Endodermal cell (in vitro differentiated cells): ENCODE data around the gene DPP8. TPM values are rescaled to one million over a fixed set of nuclear protein-coding genes. Genes with fewer than 3 reads are reported as not detected.
A peak's percentile ranks its signal among the peaks of the same experiment; 100 is the strongest.

Experiments
- DNase-seq: peaks from one replicate; pipeline ENCODE4 v3.0.0-alpha.2; 2017
- H3K27ac ChIP-seq: 2 replicates; pipeline ENCODE4 v1.5.1; 2013; ENCODE audit warnings: mild to moderate bottlenecking, low read depth, low read length, moderate library complexity
- H3K27me3 ChIP-seq: 2 replicates; pipeline ENCODE4 v1.6.1; 2013; ENCODE audit warnings: mild to moderate bottlenecking, low read length, moderate library complexity; ENCODE audit not compliant: insufficient read depth, control insufficient read depth, poor library complexity, severe bottlenecking
- H3K36me3 ChIP-seq: 2 replicates; pipeline ENCODE4 v1.7.0; 2013; ENCODE audit warnings: mild to moderate bottlenecking, low read length, moderate library complexity; ENCODE audit not compliant: control insufficient read depth, insufficient read depth
- H3K4me1 ChIP-seq: one replicate; pipeline ENCODE4 v1.7.0; 2013; ENCODE audit warnings: low read length; ENCODE audit not compliant: control insufficient read depth, insufficient read depth
- H3K4me3 ChIP-seq: 2 replicates; pipeline ENCODE4 v1.5.1; 2013; ENCODE audit warnings: mild to moderate bottlenecking, low read length, moderate library complexity
- H3K9ac ChIP-seq: 2 replicates; pipeline ENCODE4 v1.6.1; 2013; ENCODE audit warnings: mild to moderate bottlenecking, low read length, moderate library complexity; ENCODE audit not compliant: poor library complexity, severe bottlenecking; ENCODE audit errors: extremely low read depth
- H3K9me3 ChIP-seq: 2 replicates; pipeline ENCODE4 v1.6.1; 2013; ENCODE audit warnings: mild to moderate bottlenecking, low read length, moderate library complexity; ENCODE audit not compliant: control insufficient read depth
- H3K27ac Mint-ChIP-seq: 2 replicates; pipeline ENCODE4 v1.8.0; 2020; ENCODE audit warnings: mixed read lengths
- H3K27me3 Mint-ChIP-seq: 2 replicates; pipeline ENCODE4 v1.8.0; 2021; ENCODE audit warnings: mild to moderate bottlenecking, mixed read lengths; ENCODE audit not compliant: insufficient read depth
- H3K36me3 Mint-ChIP-seq: 2 replicates; pipeline ENCODE4 v1.8.0; 2020; ENCODE audit warnings: low read depth, mixed read lengths
- H3K4me1 Mint-ChIP-seq: 2 replicates; pipeline ENCODE4 v1.8.0; 2020; ENCODE audit warnings: mixed read lengths
- H3K4me3 Mint-ChIP-seq: 2 replicates; pipeline ENCODE4 v1.8.0; 2020; ENCODE audit warnings: mild to moderate bottlenecking, moderate library complexity, mixed read lengths
- H3K9me3 Mint-ChIP-seq: 2 replicates; pipeline ENCODE4 v1.8.0; 2020; ENCODE audit warnings: mild to moderate bottlenecking, mixed read lengths
- CTCF ChIP-seq: fragments of 200-600 bp; sonication (generic); conservative IDR thresholded peaks from 2 replicates; pipeline ENCODE4 v1.5.0; 2021; ENCODE audit warnings: antibody characterized with exemption, mild to moderate bottlenecking
- WGBS, 2 experiments: methylation state at CpG; one replicate each; pipeline versions ENCODE4 v1.1.5 to v1.1.7; 2013; ENCODE audit warnings: missing lambda C conversion rate in 2 of 2, mixed read lengths in 1 of 2; ENCODE audit not compliant: insufficient coverage in 1 of 2, insufficient read length in 1 of 2; 5-methylcytosine and 5-hydroxymethylcytosine counted together
- total RNA-seq, 2 donors: library from RNA; stranded (reverse); fragmentation: NEBNext Ultra II Directional in 1 of 2; extraction: Animal tissue kit (Norgen Biotek cat#: 25700) in 1 of 2; gene quantifications; 2 replicates in 1 of 2; 3 replicates in 1 of 2; pipeline ENCODE4 v1.2.1, GENCODE V29; 2021

The DPP8 gene
- total RNA-seq, 2 donors from 2014 or later, result 31.8 to 34.9 TPM

GRCh38 chr15:65420975-65421359, 96.5 kb downstream of the DPP8 start:
- Mint-ChIP-seq H3K4me1 (peaks cover 64% of the 10 kb centered on the region), H3K27ac (peak overlapping the region; percentile 63), H3K36me3 (no peaks in the 10 kb centered on the region), H3K4me3 (peak overlapping the region; percentile 86), H3K9me3 (no peaks in the 10 kb centered on the region), H3K27me3 (peaks cover 6% of the 10 kb centered on the region)
- 8 to 10% methylated on average over 4 to 17 of the region's 17 CpGs for WGBS, 2 experiments
- Histone ChIP-seq H3K9ac (peak overlapping the region; percentile 61), H3K4me1 (peaks cover 38% of the 10 kb centered on the region), H3K27ac (peak overlapping the region; percentile 96), H3K4me3 (peak overlapping the region; percentile 96), H3K27me3 (no peaks in the 10 kb centered on the region), H3K36me3 (peaks cover 9% of the 10 kb centered on the region), H3K9me3 (no peaks in the 10 kb centered on the region)
- no peak for TF ChIP-seq CTCF
- no peak for DNase-seq

GRCh38 chr15:65418596-65418995, 98.9 kb downstream of the DPP8 start:
- H3K27ac ChIP-seq, result no peak overlapping the region
- H3K27me3 ChIP-seq, result no peaks in the 10 kb centered on the region
- WGBS, 2 experiments, result 90 to 100% methylated on average over 1 to 2 of the region's 2 CpGs
- Mint-ChIP-seq H3K4me3 (no peak overlapping the region), H3K4me1 (peaks cover 72% of the 10 kb centered on the region), H3K9me3 (no peaks in the 10 kb centered on the region), H3K36me3 (no peaks in the 10 kb centered on the region), H3K27ac (no peak overlapping the region), H3K27me3 (no peaks in the 10 kb centered on the region)
- DNase-seq, result no peak
- H3K9me3 ChIP-seq, result no peaks in the 10 kb centered on the region
- H3K9ac ChIP-seq, result no peak overlapping the region
- H3K36me3 ChIP-seq, result peaks cover 9% of the 10 kb centered on the region
- H3K4me1 ChIP-seq, result peaks cover 53% of the 10 kb centered on the region
- TF ChIP-seq CTCF, result no peak
- H3K4me3 ChIP-seq, result no peak overlapping the region

GRCh38 chr15:65416845-65417416, 100.6 kb downstream of the DPP8 start:
- H3K27me3 ChIP-seq, result no peaks in the 10 kb centered on the region
- H3K9me3 ChIP-seq, result no peaks in the 10 kb centered on the region
- peak overlapping the region; percentile 99 for H3K27ac Mint-ChIP-seq
- peaks cover 72% of the 10 kb centered on the region for H3K4me1 Mint-ChIP-seq
- peaks cover 57% of the 10 kb centered on the region for H3K4me1 ChIP-seq
- H3K4me3 ChIP-seq, result peak overlapping the region; percentile 67
- DNase-seq, result peak; percentile 93
- H3K9me3 Mint-ChIP-seq, result no peaks in the 10 kb centered on the region
- no peak for TF ChIP-seq CTCF
- no peaks in the 10 kb centered on the region for H3K36me3 Mint-ChIP-seq
- peaks cover 9% of the 10 kb centered on the region for H3K36me3 ChIP-seq
- H3K4me3 Mint-ChIP-seq, result peak overlapping the region; percentile 40
- H3K27me3 Mint-ChIP-seq, result no peaks in the 10 kb centered on the region
- 10 to 22% methylated on average over 7 to 8 of the region's 8 CpGs for WGBS, 2 experiments
- H3K9ac ChIP-seq, result peak overlapping the region; percentile 63
- peak overlapping the region; percentile 89 for H3K27ac ChIP-seq
